D721Med (cell line): Measurements from ENCODE around the gene PPIP5K1.

Experiments used
- DNase-seq: peaks from one replicate; pipeline ENCODE4 v3.0.0; 2011; ENCODE audit warnings: low spot score; ENCODE audit not compliant: insufficient read length
- FAIRE-seq: peaks from 2 replicates; lab custom pipeline; 2011; peaks lifted over from hg19 to GRCh38; lab: Jason Lieb, UNC
- TF ChIP-seq, protein P1 (sequence below): IDR thresholded peaks from 2 replicates; pipeline ENCODE4 v1.5.1; 2012; ENCODE audit warnings: mild to moderate bottlenecking, control low read depth; ENCODE audit not compliant: insufficient read depth; ENCODE audit errors: missing control alignments

Gene PPIP5K1

DNA sequence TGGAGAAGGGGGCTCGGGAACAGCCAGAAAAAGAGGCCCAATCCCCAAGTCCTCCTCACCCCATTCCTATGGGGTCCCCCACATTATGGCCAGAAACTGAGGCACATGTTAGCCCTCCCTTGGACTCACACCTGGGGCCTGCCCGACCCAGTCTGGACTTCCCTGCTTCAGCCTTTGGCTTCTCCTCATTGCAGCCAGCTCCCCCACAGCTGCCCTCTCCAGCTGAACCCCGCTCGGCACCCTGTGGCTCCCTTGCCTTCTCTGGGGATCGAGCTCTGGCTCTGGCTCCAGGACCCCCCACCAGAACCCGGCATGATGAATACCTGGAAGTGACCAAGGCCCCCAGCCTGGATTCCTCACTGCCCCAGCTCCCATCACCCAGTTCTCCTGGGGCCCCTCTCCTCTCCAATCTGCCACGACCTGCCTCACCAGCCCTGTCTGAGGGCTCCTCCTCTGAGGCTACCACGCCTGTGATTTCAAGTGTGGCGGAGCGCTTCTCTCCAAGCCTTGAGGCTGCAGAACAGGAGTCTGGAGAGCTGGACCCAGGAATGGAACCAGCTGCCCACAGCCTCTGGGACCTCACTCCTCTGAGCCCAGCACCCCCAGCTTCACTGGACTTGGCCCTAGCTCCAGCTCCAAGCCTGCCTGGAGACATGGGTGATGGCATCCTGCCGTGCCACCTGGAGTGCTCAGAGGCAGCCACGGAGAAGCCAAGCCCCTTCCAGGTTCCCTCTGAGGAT lies 62.0 kb downstream of the PPIP5K1 start:
- FAIRE-seq (no peak), DNase-seq (no peak)
- TF ChIP-seq, protein P1, sequence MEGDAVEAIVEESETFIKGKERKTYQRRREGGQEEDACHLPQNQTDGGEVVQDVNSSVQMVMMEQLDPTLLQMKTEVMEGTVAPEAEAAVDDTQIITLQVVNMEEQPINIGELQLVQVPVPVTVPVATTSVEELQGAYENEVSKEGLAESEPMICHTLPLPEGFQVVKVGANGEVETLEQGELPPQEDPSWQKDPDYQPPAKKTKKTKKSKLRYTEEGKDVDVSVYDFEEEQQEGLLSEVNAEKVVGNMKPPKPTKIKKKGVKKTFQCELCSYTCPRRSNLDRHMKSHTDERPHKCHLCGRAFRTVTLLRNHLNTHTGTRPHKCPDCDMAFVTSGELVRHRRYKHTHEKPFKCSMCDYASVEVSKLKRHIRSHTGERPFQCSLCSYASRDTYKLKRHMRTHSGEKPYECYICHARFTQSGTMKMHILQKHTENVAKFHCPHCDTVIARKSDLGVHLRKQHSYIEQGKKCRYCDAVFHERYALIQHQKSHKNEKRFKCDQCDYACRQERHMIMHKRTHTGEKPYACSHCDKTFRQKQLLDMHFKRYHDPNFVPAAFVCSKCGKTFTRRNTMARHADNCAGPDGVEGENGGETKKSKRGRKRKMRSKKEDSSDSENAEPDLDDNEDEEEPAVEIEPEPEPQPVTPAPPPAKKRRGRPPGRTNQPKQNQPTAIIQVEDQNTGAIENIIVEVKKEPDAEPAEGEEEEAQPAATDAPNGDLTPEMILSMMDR = no peak

DNA sequence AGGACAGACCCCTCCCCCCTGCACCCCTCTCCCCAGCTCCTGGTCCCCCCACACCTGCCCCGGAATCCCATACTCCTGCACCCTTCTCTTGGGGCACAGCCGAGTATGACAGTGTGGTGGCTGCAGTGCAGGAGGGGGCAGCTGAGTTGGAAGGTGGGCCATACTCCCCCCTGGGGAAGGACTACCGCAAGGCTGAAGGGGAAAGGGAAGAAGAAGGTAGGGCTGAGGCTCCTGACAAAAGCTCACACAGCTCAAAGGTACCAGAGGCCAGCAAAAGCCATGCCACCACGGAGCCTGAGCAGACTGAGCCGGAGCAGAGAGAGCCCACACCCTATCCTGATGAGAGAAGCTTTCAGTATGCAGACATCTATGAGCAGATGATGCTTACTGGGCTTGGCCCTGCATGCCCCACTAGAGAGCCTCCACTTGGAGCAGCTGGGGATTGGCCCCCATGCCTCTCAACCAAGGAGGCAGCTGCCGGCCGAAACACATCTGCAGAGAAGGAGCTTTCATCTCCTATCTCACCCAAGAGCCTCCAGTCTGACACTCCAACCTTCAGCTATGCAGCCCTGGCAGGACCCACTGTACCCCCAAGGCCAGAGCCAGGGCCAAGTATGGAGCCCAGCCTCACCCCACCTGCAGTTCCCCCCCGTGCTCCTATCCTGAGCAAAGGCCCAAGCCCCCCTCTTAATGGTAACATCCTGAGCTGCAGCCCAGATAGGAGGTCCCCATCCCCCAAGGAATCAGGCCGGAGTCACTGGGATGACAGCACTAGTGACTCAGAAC lies 62.8 kb downstream of the PPIP5K1 start:
- no peak for DNase-seq
- TF ChIP-seq, protein P1 = no peak
- FAIRE-seq = no peak

DNA sequence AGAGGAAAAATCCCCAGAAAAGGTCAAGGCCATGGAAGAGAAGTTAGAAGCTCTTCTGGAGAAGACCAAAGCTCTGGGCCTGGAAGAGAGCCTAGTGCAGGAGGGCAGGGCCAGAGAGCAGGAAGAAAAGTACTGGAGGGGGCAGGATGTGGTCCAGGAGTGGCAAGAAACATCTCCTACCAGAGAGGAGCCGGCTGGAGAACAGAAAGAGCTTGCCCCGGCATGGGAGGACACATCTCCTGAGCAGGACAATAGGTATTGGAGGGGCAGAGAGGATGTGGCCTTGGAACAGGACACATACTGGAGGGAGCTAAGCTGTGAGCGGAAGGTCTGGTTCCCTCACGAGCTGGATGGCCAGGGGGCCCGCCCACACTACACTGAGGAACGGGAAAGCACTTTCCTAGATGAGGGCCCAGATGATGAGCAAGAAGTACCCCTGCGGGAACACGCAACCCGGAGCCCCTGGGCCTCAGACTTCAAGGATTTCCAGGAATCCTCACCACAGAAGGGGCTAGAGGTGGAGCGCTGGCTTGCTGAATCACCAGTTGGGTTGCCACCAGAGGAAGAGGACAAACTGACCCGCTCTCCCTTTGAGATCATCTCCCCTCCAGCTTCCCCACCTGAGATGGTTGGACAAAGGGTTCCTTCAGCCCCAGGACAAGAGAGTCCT lies 63.6 kb downstream of the PPIP5K1 start:
- FAIRE-seq = no peak
- DNase-seq = no peak
- TF ChIP-seq, protein P1 = no peak

DNA sequence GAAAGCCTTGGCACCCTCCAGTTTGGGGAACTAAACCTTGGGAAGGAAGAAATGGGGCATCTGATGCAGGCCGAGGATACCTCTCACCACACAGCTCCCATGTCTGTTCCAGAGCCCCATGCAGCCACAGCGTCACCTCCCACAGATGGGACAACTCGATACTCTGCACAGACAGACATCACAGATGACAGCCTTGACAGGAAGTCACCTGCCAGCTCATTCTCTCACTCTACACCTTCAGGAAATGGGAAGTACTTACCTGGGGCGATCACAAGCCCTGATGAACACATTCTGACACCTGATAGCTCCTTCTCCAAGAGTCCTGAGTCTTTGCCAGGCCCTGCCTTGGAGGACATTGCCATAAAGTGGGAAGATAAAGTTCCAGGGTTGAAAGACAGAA lies 64.9 kb downstream of the PPIP5K1 start:
- TF ChIP-seq, protein P1 = no peak
- DNase-seq (no peak), FAIRE-seq (no peak)

DNA sequence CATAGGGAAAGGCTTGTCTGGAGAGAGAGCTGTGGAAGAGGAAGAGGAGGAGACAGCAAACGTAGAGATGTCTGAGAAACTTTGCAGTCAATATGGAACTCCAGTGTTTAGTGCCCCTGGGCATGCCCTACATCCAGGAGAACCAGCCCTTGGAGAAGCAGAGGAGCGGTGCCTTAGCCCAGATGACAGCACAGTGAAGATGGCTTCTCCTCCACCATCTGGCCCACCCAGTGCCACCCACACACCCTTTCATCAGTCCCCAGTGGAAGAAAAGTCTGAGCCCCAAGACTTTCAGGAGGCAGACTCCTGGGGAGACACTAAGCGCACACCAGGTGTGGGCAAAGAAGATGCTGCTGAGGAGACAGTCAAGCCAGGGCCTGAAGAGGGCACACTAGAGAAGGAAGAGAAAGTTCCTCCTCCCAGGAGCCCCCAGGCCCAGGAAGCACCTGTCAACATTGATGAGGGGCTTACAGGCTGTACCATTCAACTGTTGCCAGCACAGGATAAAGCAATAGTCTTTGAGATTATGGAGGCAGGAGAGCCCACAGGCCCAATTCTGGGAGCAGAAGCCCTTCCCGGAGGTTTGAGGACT lies 65.7 kb downstream of the PPIP5K1 start:
- no peak for DNase-seq
- TF ChIP-seq, protein P1 = no peak
- FAIRE-seq = no peak

DNA sequence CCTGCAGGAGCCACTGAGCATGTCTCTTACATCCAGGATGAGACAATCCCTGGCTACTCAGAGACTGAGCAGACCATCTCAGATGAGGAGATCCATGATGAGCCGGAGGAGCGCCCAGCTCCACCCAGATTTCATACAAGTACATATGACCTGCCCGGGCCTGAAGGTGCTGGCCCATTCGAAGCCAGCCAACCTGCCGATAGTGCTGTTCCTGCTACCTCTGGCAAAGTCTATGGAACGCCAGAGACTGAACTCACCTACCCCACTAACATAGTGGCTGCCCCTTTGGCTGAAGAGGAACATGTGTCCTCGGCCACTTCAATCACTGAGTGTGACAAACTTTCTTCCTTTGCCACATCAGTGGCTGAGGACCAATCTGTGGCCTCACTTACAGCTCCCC lies 66.4 kb downstream of the PPIP5K1 start:
- TF ChIP-seq, protein P1 = no peak
- no peak for FAIRE-seq
- DNase-seq = no peak
